SK-N-SH (cell line): Measurements from ENCODE around the gene KIF19. TPM values are rescaled to one million over a fixed set of nuclear protein-coding genes. Genes with fewer than 3 reads are reported as not detected.

Experiments
- CTCF ChIA-PET: fragments of 300-600, 350-600 bp; formaldehyde crosslinking; extraction: SDS; loops from one replicate; lab custom pipeline; 2021; lab: Yijun Ruan, JAX
- POLR2A ChIA-PET: fragments of 350-600 bp; sonication (Branson Sonifier 250); formaldehyde crosslinking; extraction: SDS; loops from one replicate; lab custom pipeline; 2020; ENCODE audit warnings: antibody characterized with exemption, inconsistent platforms; lab: Yijun Ruan, JAX
- DNase-seq: peaks from one replicate; pipeline ENCODE4 v3.0.0; 2012
- H2AFZ ChIP-seq: fragments of 200-600 bp; sonication (generic); 2 replicates; pipeline ENCODE4 v1.8.1; 2016; ENCODE audit warnings: antibody characterized with exemption, mild to moderate bottlenecking, low read depth
- H3F3A ChIP-seq: fragments of 200-600 bp; sonication (generic); replicated peaks from 2 replicates; pipeline ENCODE3; 2016; ENCODE audit warnings: antibody characterized with exemption, mild to moderate bottlenecking; ENCODE audit not compliant: insufficient read depth
- H3K27ac ChIP-seq, 2 experiments: fragments of 200-500 bp in 1 of 2; fragments of 200-600 bp in 1 of 2; sonication (Bioruptor generic) in 1 of 2; sonication (generic), shearing (Covaris generic) in 1 of 2; 2 replicates each; pipeline versions ENCODE4 v1.5.1 to v1.6.1; 2014 to 2016; ENCODE audit warnings: low read depth in 2 of 2, inconsistent platforms in 1 of 2, low read length in 1 of 2, mild to moderate bottlenecking in 1 of 2, mixed read lengths in 1 of 2
- H3K27me3 ChIP-seq: fragments of 200-600 bp; sonication (generic), shearing (Covaris generic); 2 replicates; pipeline ENCODE4 v1.6.1; 2016; ENCODE audit warnings: mixed run types; ENCODE audit not compliant: insufficient read depth
- H3K36me3 ChIP-seq, 2 experiments: fragments of 200-500 bp in 1 of 2; fragments of 200-600 bp in 1 of 2; sonication (Bioruptor generic) in 1 of 2; sonication (generic) in 1 of 2; replicated peaks in 1 of 2; 2 replicates each; pipeline versions ENCODE3 to v1.5.1; 2014 to 2016; ENCODE audit warnings: low read length in 1 of 2, mild to moderate bottlenecking in 1 of 2; ENCODE audit not compliant: insufficient read depth in 2 of 2, control insufficient read depth in 1 of 2
- H3K4me1 ChIP-seq, 2 experiments: fragments of 200-500 bp in 1 of 2; fragments of 200-600 bp in 1 of 2; sonication (Bioruptor generic) in 1 of 2; sonication (generic), shearing (Covaris generic) in 1 of 2; 2 replicates each; pipeline versions ENCODE4 v1.5.1 to v1.6.1; 2014 to 2016; ENCODE audit warnings: low read depth in 1 of 2, low read length in 1 of 2, mixed run types in 1 of 2; ENCODE audit not compliant: insufficient read depth in 2 of 2, control insufficient read depth in 1 of 2
- H3K4me2 ChIP-seq: fragments of 200-600 bp; sonication (generic), shearing (Covaris generic); 2 replicates; pipeline ENCODE4 v1.6.1; 2017; ENCODE audit warnings: mixed run types
- H3K4me3 ChIP-seq, 2 experiments: fragments of 200-500 bp in 1 of 2; fragments of 200-600 bp in 1 of 2; sonication (Bioruptor generic) in 1 of 2; sonication (generic), shearing (Covaris generic) in 1 of 2; 2 replicates each; pipeline versions ENCODE4 v1.5.1 to v1.8.1; 2014 to 2016; ENCODE audit warnings: low read depth in 2 of 2, inconsistent platforms in 1 of 2, low read length in 1 of 2, mild to moderate bottlenecking in 1 of 2, mixed read lengths in 1 of 2, moderate library complexity in 1 of 2
- H3K79me2 ChIP-seq: fragments of 200-600 bp; sonication (generic); 2 replicates; pipeline ENCODE4 v1.8.1; 2017; ENCODE audit warnings: mild to moderate bottlenecking; ENCODE audit not compliant: insufficient read depth
- H3K9ac ChIP-seq: fragments of 200-600 bp; sonication (generic); 2 replicates; pipeline ENCODE4 v1.6.1; 2017; ENCODE audit warnings: mixed run types
- H3K9me2 ChIP-seq: fragments of 200-600 bp; sonication (generic); 2 replicates; pipeline ENCODE4 v1.6.1; 2017; ENCODE audit warnings: mixed run types
- H3K9me3 ChIP-seq: fragments of 200-600 bp; sonication (generic); 2 replicates; pipeline ENCODE4 v1.6.1; 2017; ENCODE audit warnings: mixed run types, mild to moderate bottlenecking, moderate library complexity
- H4K20me1 ChIP-seq: fragments of 200-600 bp; sonication (generic); 2 replicates; pipeline ENCODE4 v1.6.1; 2017; ENCODE audit warnings: mild to moderate bottlenecking, mixed run types; ENCODE audit not compliant: insufficient read depth
- CHD2 ChIP-seq: fragments of 150-350 bp; IDR thresholded peaks from 2 replicates; pipeline ENCODE4 v1.6.1; 2018; ENCODE audit warnings: low read length; ENCODE audit not compliant: partially characterized antibody
- ELF1 ChIP-seq: IDR thresholded peaks from 2 replicates; pipeline ENCODE4 v1.4.0; 2012
- EP300 ChIP-seq, 2 experiments: IDR thresholded peaks; 2 replicates each; pipeline versions ENCODE4 v1.4.0 to v1.6.1; 2012; ENCODE audit warnings: borderline replicate concordance in 1 of 2, low read depth in 1 of 2, low read length in 1 of 2
- FOSL2 ChIP-seq: IDR thresholded peaks from 2 replicates; pipeline ENCODE4 v1.4.0; 2012; ENCODE audit warnings: low read depth, mild to moderate bottlenecking, moderate library complexity, borderline replicate concordance
- FOXJ3 ChIP-seq: sonication (generic); formaldehyde crosslinking; IDR thresholded peaks from 2 replicates; pipeline ENCODE4 v1.5.1; 2020; ENCODE audit warnings: mild to moderate bottlenecking, missing genetic modification reagents
- GABPA ChIP-seq: IDR thresholded peaks from 2 replicates; pipeline ENCODE4 v1.4.0; 2012; ENCODE audit warnings: low read depth, mild to moderate bottlenecking
- GATA2 ChIP-seq: sonication (generic); formaldehyde crosslinking; IDR thresholded peaks from 2 replicates; pipeline ENCODE4 v1.5.0; 2020; ENCODE audit warnings: mild to moderate bottlenecking, missing genetic modification reagents
- JUND ChIP-seq: IDR thresholded peaks from 2 replicates; pipeline ENCODE4 v1.4.0; 2012
- MEF2A ChIP-seq: IDR thresholded peaks from 2 replicates; pipeline ENCODE4 v1.4.0; 2012; ENCODE audit warnings: low read depth, borderline replicate concordance
- NFIC ChIP-seq: IDR thresholded peaks from 2 replicates; pipeline ENCODE4 v1.4.0; 2012; ENCODE audit warnings: borderline replicate concordance
- PBX3 ChIP-seq: IDR thresholded peaks from 2 replicates; pipeline ENCODE4; 2012
- POLR2AphosphoS5 ChIP-seq: IDR thresholded peaks from 2 replicates; pipeline ENCODE4 v1.6.1; 2012; ENCODE audit warnings: low read depth, low read length
- RFX5 ChIP-seq: IDR thresholded peaks from 2 replicates; pipeline ENCODE4 v1.6.1; 2012; ENCODE audit warnings: mild to moderate bottlenecking, improper control_type of control experiment, low read length
- SIN3A ChIP-seq: IDR thresholded peaks from 2 replicates; pipeline ENCODE4 v1.6.1; 2012; ENCODE audit warnings: low read depth, mild to moderate bottlenecking, low read length, moderate library complexity, borderline replicate concordance
- SMC3 ChIP-seq: IDR thresholded peaks from 2 replicates; pipeline ENCODE4 v1.6.1; 2012; ENCODE audit warnings: low read depth, low read length, improper control_type of control experiment
- TAF1 ChIP-seq: IDR thresholded peaks from 2 replicates; pipeline ENCODE4 v1.6.1; 2012; ENCODE audit warnings: low read depth, mild to moderate bottlenecking, low read length, moderate library complexity, borderline replicate concordance
- WGBS: methylation state at CpG from one replicate; pipeline ENCODE4 v1.1.6; 2017; ENCODE audit warnings: low lambda C conversion rate; 5-methylcytosine and 5-hydroxymethylcytosine counted together
- polyA plus RNA-seq, 3 experiments: library from polyadenylated mRNA; depleted of rRNA; stranded (reverse); fragments of >200 nt; gene quantifications; 2 replicates each; pipeline ENCODE4 v1.2.3, GENCODE V29; 2012
- TF ChIP-seq, protein P1 (sequence below): IDR thresholded peaks from 2 replicates; pipeline ENCODE4 v1.4.0; 2012; ENCODE audit warnings: low read depth
- TF ChIP-seq, protein P2 (sequence below): IDR thresholded peaks from 2 replicates; pipeline ENCODE4 v1.6.1; 2012; ENCODE audit warnings: mild to moderate bottlenecking, low read depth, low read length, moderate library complexity
- TF ChIP-seq, protein P3 (sequence below): fragments of 150-350 bp; IDR thresholded peaks from 2 replicates; pipeline ENCODE4 v1.6.1; 2017; ENCODE audit warnings: antibody characterized with exemption, low read length, low read depth, borderline replicate concordance
- TF ChIP-seq, protein P4 (sequence below): IDR thresholded peaks from 2 replicates; pipeline ENCODE4 v1.4.0; 2012; ENCODE audit warnings: low read depth, borderline replicate concordance

The KIF19 gene
- polyA plus RNA-seq, 1 of the 3 experiments (the other 2 are of a cell fraction), result not detected

DNA sequence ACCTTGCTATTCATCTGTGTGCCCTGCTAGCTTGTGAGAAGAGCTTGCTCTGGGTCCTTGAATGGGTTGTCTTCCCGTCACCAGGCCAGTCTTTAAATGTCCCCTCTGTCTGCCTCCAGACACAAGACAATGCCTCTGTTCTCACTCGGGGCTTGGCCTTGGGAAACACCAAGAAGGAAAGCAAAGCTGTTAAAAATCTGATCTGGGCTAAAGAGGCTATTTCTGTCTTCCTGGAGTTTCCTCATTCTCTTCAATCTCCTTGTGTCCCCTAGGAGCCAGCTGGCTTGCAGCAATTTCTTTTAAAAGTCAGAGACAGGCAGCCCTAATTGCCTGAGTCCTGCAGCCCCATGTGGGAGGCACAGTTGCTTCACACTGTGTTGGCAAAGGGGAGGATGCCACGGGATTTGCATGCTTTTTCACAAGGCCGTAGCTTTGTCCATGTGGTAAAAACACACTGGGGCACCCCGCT lies 49.5 kb upstream of the KIF19 start:
- 30% methylated on average over 5 of the region's 5 CpGs for WGBS
- no peak for DNase-seq
- TF ChIP-seq, protein P1, sequence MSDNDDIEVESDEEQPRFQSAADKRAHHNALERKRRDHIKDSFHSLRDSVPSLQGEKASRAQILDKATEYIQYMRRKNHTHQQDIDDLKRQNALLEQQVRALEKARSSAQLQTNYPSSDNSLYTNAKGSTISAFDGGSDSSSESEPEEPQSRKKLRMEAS, result no peak
- TF ChIP-seq POLR2AphosphoS5 (no peak), FOXJ3 (CRISPR knock-in tag) (no peak), GATA2 (no peak), PBX3 (no peak), NFIC (no peak), JUND (no peak), SMC3 (no peak), TAF1 (no peak), ELF1 (no peak), FOSL2 (no peak), CHD2 (no peak), MEF2A (no peak), SIN3A (no peak), RFX5 (no peak), GABPA (no peak), EP300 (IDR thresholded peaks at IDR 0.05; ENCODE audit: borderline replicate concordance in 1 of 2, low read depth in 1 of 2, low read length in 1 of 2) (no peak)
- TF ChIP-seq, protein P2, sequence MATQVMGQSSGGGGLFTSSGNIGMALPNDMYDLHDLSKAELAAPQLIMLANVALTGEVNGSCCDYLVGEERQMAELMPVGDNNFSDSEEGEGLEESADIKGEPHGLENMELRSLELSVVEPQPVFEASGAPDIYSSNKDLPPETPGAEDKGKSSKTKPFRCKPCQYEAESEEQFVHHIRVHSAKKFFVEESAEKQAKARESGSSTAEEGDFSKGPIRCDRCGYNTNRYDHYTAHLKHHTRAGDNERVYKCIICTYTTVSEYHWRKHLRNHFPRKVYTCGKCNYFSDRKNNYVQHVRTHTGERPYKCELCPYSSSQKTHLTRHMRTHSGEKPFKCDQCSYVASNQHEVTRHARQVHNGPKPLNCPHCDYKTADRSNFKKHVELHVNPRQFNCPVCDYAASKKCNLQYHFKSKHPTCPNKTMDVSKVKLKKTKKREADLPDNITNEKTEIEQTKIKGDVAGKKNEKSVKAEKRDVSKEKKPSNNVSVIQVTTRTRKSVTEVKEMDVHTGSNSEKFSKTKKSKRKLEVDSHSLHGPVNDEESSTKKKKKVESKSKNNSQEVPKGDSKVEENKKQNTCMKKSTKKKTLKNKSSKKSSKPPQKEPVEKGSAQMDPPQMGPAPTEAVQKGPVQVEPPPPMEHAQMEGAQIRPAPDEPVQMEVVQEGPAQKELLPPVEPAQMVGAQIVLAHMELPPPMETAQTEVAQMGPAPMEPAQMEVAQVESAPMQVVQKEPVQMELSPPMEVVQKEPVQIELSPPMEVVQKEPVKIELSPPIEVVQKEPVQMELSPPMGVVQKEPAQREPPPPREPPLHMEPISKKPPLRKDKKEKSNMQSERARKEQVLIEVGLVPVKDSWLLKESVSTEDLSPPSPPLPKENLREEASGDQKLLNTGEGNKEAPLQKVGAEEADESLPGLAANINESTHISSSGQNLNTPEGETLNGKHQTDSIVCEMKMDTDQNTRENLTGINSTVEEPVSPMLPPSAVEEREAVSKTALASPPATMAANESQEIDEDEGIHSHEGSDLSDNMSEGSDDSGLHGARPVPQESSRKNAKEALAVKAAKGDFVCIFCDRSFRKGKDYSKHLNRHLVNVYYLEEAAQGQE, result no peak
- TF ChIP-seq, protein P3, sequence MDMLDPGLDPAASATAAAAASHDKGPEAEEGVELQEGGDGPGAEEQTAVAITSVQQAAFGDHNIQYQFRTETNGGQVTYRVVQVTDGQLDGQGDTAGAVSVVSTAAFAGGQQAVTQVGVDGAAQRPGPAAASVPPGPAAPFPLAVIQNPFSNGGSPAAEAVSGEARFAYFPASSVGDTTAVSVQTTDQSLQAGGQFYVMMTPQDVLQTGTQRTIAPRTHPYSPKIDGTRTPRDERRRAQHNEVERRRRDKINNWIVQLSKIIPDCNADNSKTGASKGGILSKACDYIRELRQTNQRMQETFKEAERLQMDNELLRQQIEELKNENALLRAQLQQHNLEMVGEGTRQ, result no peak
- TF ChIP-seq, protein P4, sequence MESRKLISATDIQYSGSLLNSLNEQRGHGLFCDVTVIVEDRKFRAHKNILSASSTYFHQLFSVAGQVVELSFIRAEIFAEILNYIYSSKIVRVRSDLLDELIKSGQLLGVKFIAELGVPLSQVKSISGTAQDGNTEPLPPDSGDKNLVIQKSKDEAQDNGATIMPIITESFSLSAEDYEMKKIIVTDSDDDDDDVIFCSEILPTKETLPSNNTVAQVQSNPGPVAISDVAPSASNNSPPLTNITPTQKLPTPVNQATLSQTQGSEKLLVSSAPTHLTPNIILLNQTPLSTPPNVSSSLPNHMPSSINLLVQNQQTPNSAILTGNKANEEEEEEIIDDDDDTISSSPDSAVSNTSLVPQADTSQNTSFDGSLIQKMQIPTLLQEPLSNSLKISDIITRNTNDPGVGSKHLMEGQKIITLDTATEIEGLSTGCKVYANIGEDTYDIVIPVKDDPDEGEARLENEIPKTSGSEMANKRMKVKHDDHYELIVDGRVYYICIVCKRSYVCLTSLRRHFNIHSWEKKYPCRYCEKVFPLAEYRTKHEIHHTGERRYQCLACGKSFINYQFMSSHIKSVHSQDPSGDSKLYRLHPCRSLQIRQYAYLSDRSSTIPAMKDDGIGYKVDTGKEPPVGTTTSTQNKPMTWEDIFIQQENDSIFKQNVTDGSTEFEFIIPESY, result no peak

More for the DNA sequence above, 49.5 kb upstream of the KIF19 start:
- Histone ChIP-seq H3K9me2 (no peaks in the 10 kb centered on the region), H3F3A (no peaks in the 10 kb centered on the region), H3K36me3 (no peaks in the 10 kb centered on the region), H3K4me1 (no peaks in the 10 kb centered on the region), H3K79me2 (no peaks in the 10 kb centered on the region), H3K4me2 (no peak overlapping the region), H3K9ac (no peak overlapping the region), H3K27ac (no peak overlapping the region), H2AFZ (no peak overlapping the region), H3K9me3 (no peaks in the 10 kb centered on the region), H4K20me1 (no peaks in the 10 kb centered on the region), H3K27me3 (no peaks in the 10 kb centered on the region), H3K4me3 (no peak overlapping the region)
- ChIA-PET POLR2A (no interaction called here), CTCF (interaction anchor here (0.7 to 0.8 kb wide), 2 partner anchors 20 to 31 kb away, joined by 3 read pairs; no protein-coding TSS in a partner anchor)
